ENCODE results near the gene BAG3.
A peak's percentile ranks its signal among the peaks of the same experiment; 100 is the strongest.

BAG3 gene

DNA sequence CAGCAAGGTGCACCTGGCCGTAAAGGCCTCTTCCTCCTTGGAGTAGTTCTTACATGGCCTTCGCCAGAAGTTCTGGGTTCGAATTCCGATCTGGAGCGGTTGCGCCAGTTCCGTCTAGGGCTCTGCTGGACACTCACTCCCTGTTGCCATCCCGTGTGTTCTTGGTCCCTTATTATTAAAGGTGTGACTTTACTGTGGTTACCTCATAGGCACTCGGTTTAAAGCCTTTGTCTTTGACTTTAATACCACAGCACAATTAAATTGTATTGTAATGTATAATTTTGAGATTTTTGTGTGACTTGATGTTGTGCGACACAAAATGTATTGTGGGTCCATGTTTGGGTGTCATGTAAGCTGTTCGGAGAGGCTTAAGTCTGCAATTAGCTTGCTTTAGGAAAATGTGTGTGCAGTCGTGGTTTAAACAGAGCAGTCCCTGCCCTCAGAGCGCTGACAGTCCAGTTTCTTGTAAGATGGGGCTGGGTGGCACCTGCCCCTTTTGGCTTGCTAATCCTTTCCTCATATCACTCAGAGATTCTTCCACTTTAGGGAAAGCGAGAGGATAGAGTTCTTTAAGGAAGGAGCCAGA lies 75.6 kb downstream of the BAG3 start:
- peaks cover 0 to 37% (median 17%) of the 10 kb centered on the region in 4 donors for H3K4me1 ChIP-seq
- H3K27ac ChIP-seq = peak overlapping the region; percentile 87 to 88
- H3K4me3 ChIP-seq = peak overlapping the region; percentile 77 to 88
- intact Hi-C loops (cut with DNase I; ENCODE audit: low total_unique reads) = loop anchor here (5.0 kb wide), 1 partner anchor 44 kb away; no protein-coding TSS in a partner anchor
- no peak for TF ChIP-seq CTCF (IDR thresholded peaks at IDR 0.05)
- H3K9me3 ChIP-seq = no peaks in the 10 kb centered on the region
- H3K27me3 ChIP-seq = no peaks in the 10 kb centered on the region
- no peaks in the 10 kb centered on the region for H3K36me3 ChIP-seq
- no peak for DNase-seq
